NOMO-1 treated with DMSO at 0.1 percent for 48 hours (cell line): ENCODE data around the gene TUBB2B.
"Not testable (repeated sequence)": the region's sequence is repeated elsewhere in the genome, so short reads cannot be mapped to it uniquely, and the experiment has no call there.

Experiments
- DNase-seq: peaks from one replicate; lab custom pipeline; 2025; ENCODE audit not compliant: unreplicated experiment; lab: John Stamatoyannopoulos, UW

Gene TUBB2B

GRCh38 chr6:3190779-3191178 is 36.7 kb downstream of the TUBB2B start:
- no peak for DNase-seq

GRCh38 chr6:3190056-3190455 is 37.4 kb downstream of the TUBB2B start:
- no peak for DNase-seq

- not testable (repeated sequence) for DNase-seq
These were observed 38.3 kb downstream of the TUBB2B start for GRCh38 chr6:3189192-3189591.

GRCh38 chr6:3188262-3188661 is 39.2 kb downstream of the TUBB2B start:
- DNase-seq, result no peak

GRCh38 chr6:3186974-3187382 is 40.5 kb downstream of the TUBB2B start:
- no peak for DNase-seq

GRCh38 chr6:3183066-3183465 is 44.4 kb downstream of the TUBB2B start:
- DNase-seq, result no peak

- DNase-seq, result no peak
These were observed 46.3 kb downstream of the TUBB2B start for GRCh38 chr6:3181105-3181504.

- not testable (repeated sequence) for DNase-seq
These were observed 47.5 kb downstream of the TUBB2B start for GRCh38 chr6:3179945-3180344.

GRCh38 chr6:3178666-3179065 is 48.8 kb downstream of the TUBB2B start:
- not testable (repeated sequence) for DNase-seq

GRCh38 chr6:3176562-3177355 is 50.7 kb downstream of the TUBB2B start:
- peak; percentile 53 for DNase-seq

GRCh38 chr6:3175715-3176402 is 51.6 kb downstream of the TUBB2B start:
- DNase-seq, result peak; percentile 7
